IPS DF 6.9 (cell line): Measurements from ENCODE around the gene CMTM2.

Source experiments
- DNase-seq: peaks from one replicate; pipeline ENCODE4 v3.0.0-alpha.2; 2013; ENCODE audit warnings: low read depth, low spot score
- H3K27ac ChIP-seq: one replicate; pipeline ENCODE4 v1.5.1; 2013; ENCODE audit warnings: low read length, control low read depth
- H3K27me3 ChIP-seq: 2 replicates; pipeline ENCODE4 v1.6.1; 2013; ENCODE audit warnings: mild to moderate bottlenecking, low read length; ENCODE audit not compliant: control insufficient read depth, insufficient read depth
- H3K36me3 ChIP-seq: 2 replicates; pipeline ENCODE4 v1.6.1; 2013; ENCODE audit warnings: low read length; ENCODE audit not compliant: control insufficient read depth, insufficient read depth
- H3K4me1 ChIP-seq: 2 replicates; pipeline ENCODE4 v1.6.1; 2013; ENCODE audit warnings: low read length; ENCODE audit not compliant: control insufficient read depth, insufficient read depth
- H3K4me3 ChIP-seq: 2 replicates; pipeline ENCODE4 v1.5.1; 2013; ENCODE audit warnings: mild to moderate bottlenecking, low read length
- H3K9me3 ChIP-seq: 2 replicates; pipeline ENCODE4 v1.6.1; 2013; ENCODE audit warnings: low read length, inconsistent platforms; ENCODE audit not compliant: control insufficient read depth, insufficient read depth
- WGBS: extraction: QIAGEN DNeasy Blood & Tissue Kit; methylation state at CpG from one replicate; pipeline ENCODE4 v1.1.7; 2013; ENCODE audit warnings: mixed read lengths, missing lambda C conversion rate; ENCODE audit not compliant: insufficient read length, insufficient coverage; 5-methylcytosine and 5-hydroxymethylcytosine counted together

The CMTM2 gene

DNA sequence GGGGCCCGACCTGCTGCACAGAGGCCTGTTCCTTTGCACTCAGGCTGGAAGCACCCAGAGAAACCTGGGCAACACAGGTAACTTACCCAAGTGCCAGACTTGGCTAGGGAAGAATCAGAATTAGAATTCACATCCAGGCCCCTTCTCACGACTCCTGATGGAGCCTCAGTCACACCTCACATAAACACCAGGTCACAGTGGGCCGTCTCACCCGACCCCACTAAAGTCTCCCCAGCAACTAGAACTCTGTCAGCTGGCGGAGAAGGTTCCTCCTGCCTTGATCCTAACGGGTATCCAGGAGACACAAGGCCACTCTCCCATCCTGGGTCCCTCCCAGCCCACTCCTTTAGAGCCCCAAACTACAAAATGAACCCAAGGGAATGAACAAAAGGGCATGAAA lies 35.7 kb upstream of the CMTM2 start:
- no peak overlapping the region for H3K4me3 ChIP-seq
- WGBS: no CpG with 5 or more reads among the region's 6 CpGs

DNA sequence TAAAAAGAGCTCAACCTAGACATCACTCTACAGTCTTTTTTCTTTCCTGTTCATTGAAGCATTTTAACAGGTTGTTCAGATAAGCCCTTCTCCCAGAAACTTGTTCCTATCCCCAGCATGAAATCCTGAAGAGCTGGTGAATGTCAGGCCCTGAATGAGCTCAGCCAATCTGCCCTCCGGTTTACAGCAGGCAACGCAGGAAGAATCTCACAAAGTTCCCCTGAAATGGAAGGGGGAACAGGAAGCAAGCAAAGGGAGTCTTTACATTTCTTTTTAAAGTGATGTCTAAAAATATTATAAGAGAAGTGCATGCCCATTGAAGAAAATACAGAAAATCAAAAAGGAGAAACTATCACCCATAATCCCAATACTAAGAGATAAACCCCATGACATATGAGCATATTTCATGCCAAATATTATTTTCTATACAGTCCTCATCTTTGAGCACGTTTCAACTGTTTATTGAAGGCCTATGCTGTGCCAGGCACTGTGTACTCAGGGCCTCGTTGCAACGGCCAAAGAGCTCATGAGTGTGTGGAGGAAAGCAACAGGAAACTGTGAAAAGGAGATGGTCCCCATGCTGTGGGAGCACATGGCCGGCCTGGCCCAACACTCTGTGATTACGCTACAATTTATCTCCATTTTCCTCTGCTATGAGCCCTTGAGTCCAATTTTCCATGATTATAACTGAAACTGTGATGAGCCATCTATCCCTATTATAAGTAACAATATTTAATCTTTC lies 35.1 kb upstream of the CMTM2 start:
- no peak overlapping the region for H3K27ac ChIP-seq

More for the DNA sequence above, 35.7 kb upstream of the CMTM2 start:
- no peak overlapping the region for H3K27ac ChIP-seq
- no peak for DNase-seq
- H3K27me3 ChIP-seq: no peaks in the 10 kb centered on the region
- no peaks in the 10 kb centered on the region for H3K9me3 ChIP-seq
- H3K4me1 ChIP-seq: peaks cover 4% of the 10 kb centered on the region; the same call in 1 of the 2 replicates
- H3K36me3 ChIP-seq: no peaks in the 10 kb centered on the region

GRCh38 chr16:66547101-66547989 lies 31.9 kb upstream of the CMTM2 start:
- no peaks in the 10 kb centered on the region for H3K36me3 ChIP-seq
- H3K27me3 ChIP-seq: no peaks in the 10 kb centered on the region
- WGBS: no CpG with 5 or more reads among the region's 5 CpGs

More for the DNA sequence above, 35.1 kb upstream of the CMTM2 start:
- Histone ChIP-seq H3K36me3 (no peaks in the 10 kb centered on the region), H3K9me3 (no peaks in the 10 kb centered on the region), H3K4me1 (peaks cover 4% of the 10 kb centered on the region; the same call in 1 of the 2 replicates), H3K27me3 (no peaks in the 10 kb centered on the region), H3K4me3 (no peak overlapping the region)
- WGBS: no CpG with 5 or more reads among the region's 7 CpGs
- DNase-seq: no peak

GRCh38 chr16:66548068-66548467 lies 31.2 kb upstream of the CMTM2 start:
- Histone ChIP-seq H3K9me3 (no peaks in the 10 kb centered on the region), H3K27ac (no peak overlapping the region), H3K4me3 (no peak overlapping the region), H3K4me1 (0 out of 2 replicates have a peak, but pooled peaks cover 2% of the 10 kb centered on the region), H3K27me3 (no peaks in the 10 kb centered on the region; the same call in 1 of the 2 replicates), H3K36me3 (no peaks in the 10 kb centered on the region)
- no peak for DNase-seq
- WGBS: no CpG with 5 or more reads among the region's 4 CpGs

More at GRCh38 chr16:66547101-66547989, 31.9 kb upstream of the CMTM2 start:
- no peaks in the 10 kb centered on the region for H3K9me3 ChIP-seq
- DNase-seq: no peak
- no peak overlapping the region for H3K4me3 ChIP-seq
- H3K27ac ChIP-seq: no peak overlapping the region
- peaks cover 1% of the 10 kb centered on the region; the same call in 1 of the 2 replicates for H3K4me1 ChIP-seq

- Histone ChIP-seq H3K4me1 (0 out of 2 replicates have a peak, but pooled peaks cover 2% of the 10 kb centered on the region), H3K27ac (no peak overlapping the region)
Observed at GRCh38 chr16:66548868-66549267, 30.4 kb upstream of the CMTM2 start.

GRCh38 chr16:66549284-66550131 lies 29.8 kb upstream of the CMTM2 start, which contains the start of gene TK2:
TSS of gene TK2 (minus strand) at chr16:66550122. CDS start at chr16:66550061, 61 bp downstream.
- H3K9me3 ChIP-seq: no peaks in the 10 kb centered on the region
- no peak within 1 kb of the TSS for H3K27ac ChIP-seq
- H3K4me3 ChIP-seq: peak within 1 kb of the TSS; percentile 65
- no peaks in the 10 kb centered on the region for H3K36me3 ChIP-seq
- H3K27me3 ChIP-seq: no peaks in the 10 kb centered on the region; the same call in 1 of the 2 replicates
- no CpG with 5 or more reads among the region's 80 CpGs for WGBS
- DNase-seq: peak; percentile 20
- 0 out of 2 replicates have a peak, but pooled peaks cover 2% of the 10 kb centered on the region for H3K4me1 ChIP-seq

More at GRCh38 chr16:66548868-66549267, 30.4 kb upstream of the CMTM2 start:
- DNase-seq: no peak
- H3K36me3 ChIP-seq: no peaks in the 10 kb centered on the region
- H3K4me3 ChIP-seq: no peak overlapping the region
- no peaks in the 10 kb centered on the region; the same call in 1 of the 2 replicates for H3K27me3 ChIP-seq
- no peaks in the 10 kb centered on the region for H3K9me3 ChIP-seq
- WGBS: no CpG with 5 or more reads among the region's 9 CpGs

- Histone ChIP-seq H3K36me3 (no peaks in the 10 kb centered on the region), H3K9me3 (no peaks in the 10 kb centered on the region), H3K27me3 (no peaks in the 10 kb centered on the region; the same call in 1 of the 2 replicates), H3K4me1 (0 out of 2 replicates have a peak, but pooled peaks cover 2% of the 10 kb centered on the region), H3K27ac (no peak overlapping the region), H3K4me3 (no peak overlapping the region)
- no peak for DNase-seq
- WGBS: no CpG with 5 or more reads among the region's 6 CpGs
Observed at GRCh38 chr16:66551348-66551759, 27.9 kb upstream of the CMTM2 start.

- Histone ChIP-seq H3K4me3 (peak overlapping the region; percentile 29; the same call in 1 of the 2 replicates), H3K4me1 (0 out of 2 replicates have a peak, but pooled peaks cover 2% of the 10 kb centered on the region), H3K9me3 (no peaks in the 10 kb centered on the region), H3K27ac (no peak overlapping the region), H3K27me3 (no peaks in the 10 kb centered on the region; the same call in 1 of the 2 replicates), H3K36me3 (no peaks in the 10 kb centered on the region)
- WGBS: no CpG with 5 or more reads among the region's 8 CpGs
- no peak for DNase-seq
Observed at GRCh38 chr16:66551788-66552285, 27.4 kb upstream of the CMTM2 start.

DNA sequence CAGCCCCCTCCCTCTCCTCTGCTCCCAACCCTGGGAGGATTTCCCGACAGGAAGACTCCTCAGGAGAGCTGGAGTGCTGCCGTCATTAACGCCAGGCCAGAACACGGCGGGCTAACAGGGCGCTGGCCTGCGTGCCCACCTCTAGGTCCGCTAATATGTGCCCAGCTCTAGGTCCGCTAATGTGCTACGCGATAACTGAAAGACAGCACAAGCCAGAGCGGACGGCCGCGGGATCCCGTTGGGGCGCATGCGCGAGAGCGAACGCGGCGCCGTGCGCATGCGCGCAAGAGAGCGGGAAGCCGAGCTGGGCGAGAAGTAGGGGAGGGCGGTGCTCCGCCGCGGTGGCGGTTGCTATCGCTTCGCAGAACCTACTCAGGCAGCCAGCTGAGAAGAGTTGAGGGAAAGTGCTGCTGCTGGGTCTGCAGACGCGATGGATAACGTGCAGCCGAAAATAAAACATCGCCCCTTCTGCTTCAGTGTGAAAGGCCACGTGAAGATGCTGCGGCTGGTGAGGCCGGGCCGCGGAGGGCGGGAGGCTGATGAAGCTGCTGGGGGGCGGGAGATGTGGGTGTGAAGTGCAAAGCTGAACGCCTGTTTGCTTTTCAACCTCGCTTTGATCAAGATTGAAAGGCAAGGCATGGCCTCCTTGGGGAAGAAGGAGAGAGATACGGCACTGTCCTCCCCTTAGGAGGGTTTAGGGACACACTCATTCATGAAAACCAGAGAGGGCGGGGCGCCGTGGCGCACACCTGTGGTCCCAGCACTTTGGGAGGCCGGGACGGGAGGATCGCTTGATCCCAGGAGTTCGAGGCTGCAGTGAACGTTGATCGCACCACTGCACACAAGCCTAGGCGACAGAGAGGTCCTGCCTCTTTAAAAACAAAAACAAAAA lies 26.7 kb upstream of the CMTM2 start, which contains the start of gene CKLF:
CKLF (plus strand) TSS at position 291 of the 892 bp plus-strand sequence; CDS start at position 431, 140 bp downstream.
- DNase-seq: peak; percentile 60
- Histone ChIP-seq H3K4me1 (0 out of 2 replicates have a peak, but pooled peaks cover 2% of the 10 kb centered on the region), H3K4me3 (peak within 1 kb of the TSS; percentile 33; the same call in 1 of the 2 replicates), H3K9me3 (no peaks in the 10 kb centered on the region), H3K27ac (no peak within 1 kb of the TSS), H3K36me3 (no peaks in the 10 kb centered on the region), H3K27me3 (no peaks in the 10 kb centered on the region; the same call in 1 of the 2 replicates)
- whole genome bisulfite sequencing: no CpG with 5 or more reads among the region's 63 CpGs
